ENCODE measurements around the gene EEF1AKMT2.
"Not testable (repeated sequence)": the region's sequence is repeated elsewhere in the genome, so short reads cannot be mapped to it uniquely, and the experiment has no call there.

The EEF1AKMT2 gene

GRCh38 chr10:124754227-124754626 lies 37.5 kb downstream of the EEF1AKMT2 start:
- DNase-seq: no peak
- H3K36me3 Mint-ChIP-seq (ENCODE audit: low read depth): peaks cover 50% of the 10 kb centered on the region
- H3K4me1 Mint-ChIP-seq: peaks cover 18% of the 10 kb centered on the region
- TF ChIP-seq, protein P1, sequence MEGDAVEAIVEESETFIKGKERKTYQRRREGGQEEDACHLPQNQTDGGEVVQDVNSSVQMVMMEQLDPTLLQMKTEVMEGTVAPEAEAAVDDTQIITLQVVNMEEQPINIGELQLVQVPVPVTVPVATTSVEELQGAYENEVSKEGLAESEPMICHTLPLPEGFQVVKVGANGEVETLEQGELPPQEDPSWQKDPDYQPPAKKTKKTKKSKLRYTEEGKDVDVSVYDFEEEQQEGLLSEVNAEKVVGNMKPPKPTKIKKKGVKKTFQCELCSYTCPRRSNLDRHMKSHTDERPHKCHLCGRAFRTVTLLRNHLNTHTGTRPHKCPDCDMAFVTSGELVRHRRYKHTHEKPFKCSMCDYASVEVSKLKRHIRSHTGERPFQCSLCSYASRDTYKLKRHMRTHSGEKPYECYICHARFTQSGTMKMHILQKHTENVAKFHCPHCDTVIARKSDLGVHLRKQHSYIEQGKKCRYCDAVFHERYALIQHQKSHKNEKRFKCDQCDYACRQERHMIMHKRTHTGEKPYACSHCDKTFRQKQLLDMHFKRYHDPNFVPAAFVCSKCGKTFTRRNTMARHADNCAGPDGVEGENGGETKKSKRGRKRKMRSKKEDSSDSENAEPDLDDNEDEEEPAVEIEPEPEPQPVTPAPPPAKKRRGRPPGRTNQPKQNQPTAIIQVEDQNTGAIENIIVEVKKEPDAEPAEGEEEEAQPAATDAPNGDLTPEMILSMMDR (IDR thresholded peaks at IDR 0.05): no peak
- H3K27me3 Mint-ChIP-seq (ENCODE audit: low read depth, poor library complexity): no peaks in the 10 kb centered on the region
- no peaks in the 10 kb centered on the region for H3K9me3 Mint-ChIP-seq
- H3K4me3 Mint-ChIP-seq: no peak overlapping the region
- H3K27ac Mint-ChIP-seq: no peak overlapping the region

GRCh38 chr10:124748953-124749645 lies 42.6 kb downstream of the EEF1AKMT2 start:
- Mint-ChIP-seq H3K36me3 (ENCODE audit: low read depth) (peaks cover 13% of the 10 kb centered on the region), H3K9me3 (no peaks in the 10 kb centered on the region), H3K27me3 (ENCODE audit: low read depth, poor library complexity) (no peaks in the 10 kb centered on the region), H3K27ac (no peak overlapping the region), H3K4me3 (no peak overlapping the region), H3K4me1 (peaks cover 18% of the 10 kb centered on the region)
- DNase-seq: no peak
- TF ChIP-seq, protein P1 (IDR thresholded peaks at IDR 0.05): no peak

- no peaks in the 10 kb centered on the region for H3K9me3 Mint-ChIP-seq
Measured at GRCh38 chr10:124748166-124748565, 43.5 kb downstream of the EEF1AKMT2 start.

DNA sequence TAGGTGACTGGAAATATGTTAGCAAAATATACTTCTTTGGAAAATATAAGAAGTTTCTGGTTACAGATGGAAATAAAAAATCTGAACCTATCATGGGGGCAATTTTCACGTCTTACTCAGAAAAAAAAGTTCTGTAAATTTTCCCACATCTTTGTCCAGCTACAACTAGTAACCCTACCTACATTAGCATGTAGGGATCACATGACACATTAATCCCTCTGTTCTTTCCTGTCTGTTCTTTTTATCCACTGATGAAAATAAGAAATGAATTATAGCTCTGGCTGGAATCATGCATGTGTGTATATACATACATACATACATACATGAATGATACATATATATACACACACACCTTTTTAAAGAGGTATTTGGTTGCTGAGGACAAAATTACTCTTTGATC lies 43.9 kb downstream of the EEF1AKMT2 start:
- Mint-ChIP-seq H3K9me3 (no peaks in the 10 kb centered on the region), H3K27ac (no peak overlapping the region)
- TF ChIP-seq, protein P1 (IDR thresholded peaks at IDR 0.05): no peak

More at GRCh38 chr10:124748166-124748565, 43.5 kb downstream of the EEF1AKMT2 start:
- DNase-seq: no peak
- TF ChIP-seq, protein P1 (IDR thresholded peaks at IDR 0.05): no peak
- H3K27ac Mint-ChIP-seq: no peak overlapping the region
- peaks cover 18% of the 10 kb centered on the region for H3K4me1 Mint-ChIP-seq
- no peak overlapping the region for H3K4me3 Mint-ChIP-seq
- H3K27me3 Mint-ChIP-seq (ENCODE audit: low read depth, poor library complexity): no peaks in the 10 kb centered on the region
- H3K36me3 Mint-ChIP-seq (ENCODE audit: low read depth): peaks cover 12% of the 10 kb centered on the region

DNA sequence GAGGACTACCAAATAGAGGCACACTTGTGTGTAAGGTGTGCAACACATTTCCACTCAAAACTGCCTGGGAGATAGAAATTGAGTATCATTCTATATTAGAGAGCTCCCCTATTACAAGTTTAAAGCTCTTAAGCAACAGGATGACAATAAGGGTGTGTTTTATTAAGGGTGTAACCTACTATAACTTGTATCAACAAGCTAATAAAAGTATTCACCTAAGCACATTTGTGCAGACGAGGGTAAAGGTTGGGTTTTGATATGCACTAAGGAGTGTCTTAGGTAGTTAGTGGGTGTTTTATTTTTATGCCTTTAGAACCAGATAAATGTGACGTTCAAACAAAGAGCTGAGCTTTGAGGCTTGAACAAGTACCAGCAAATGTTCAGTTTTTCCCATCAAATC lies 44.7 kb downstream of the EEF1AKMT2 start:
- Mint-ChIP-seq H3K27me3 (ENCODE audit: low read depth, poor library complexity) (peaks cover 2% of the 10 kb centered on the region), H3K9me3 (no peaks in the 10 kb centered on the region), H3K27ac (no peak overlapping the region), H3K4me1 (peaks cover 28% of the 10 kb centered on the region), H3K4me3 (no peak overlapping the region), H3K36me3 (ENCODE audit: low read depth) (peaks cover 7% of the 10 kb centered on the region)
- no peak for DNase-seq
- TF ChIP-seq, protein P1 (IDR thresholded peaks at IDR 0.05): no peak

More for the DNA sequence above, 43.9 kb downstream of the EEF1AKMT2 start:
- Mint-ChIP-seq H3K27me3 (ENCODE audit: low read depth, poor library complexity) (peaks cover under 1% of the 10 kb centered on the region), H3K4me3 (no peak overlapping the region), H3K4me1 (peaks cover 20% of the 10 kb centered on the region), H3K36me3 (ENCODE audit: low read depth) (peaks cover 10% of the 10 kb centered on the region)
- no peak for DNase-seq

- H3K27ac Mint-ChIP-seq; H3K27me3 Mint-ChIP-seq (ENCODE audit: low read depth, poor library complexity); DNase-seq; H3K4me3 Mint-ChIP-seq; H3K9me3 Mint-ChIP-seq; H3K36me3 Mint-ChIP-seq (ENCODE audit: low read depth): not testable (repeated sequence)
- H3K4me1 Mint-ChIP-seq: peaks cover 33% of the 10 kb centered on the region
Measured at GRCh38 chr10:124746447-124746846, 45.2 kb downstream of the EEF1AKMT2 start.
